HG03159 (cell line): ENCODE measurements around the gene CALML6.

ENCODE experiments used
- ATAC-seq: cut with Tn5 transposase; IDR thresholded peaks from one replicate; pipeline ENCODE4 v1.9.1; 2021; ENCODE audit warnings: mild to moderate bottlenecking, moderate library complexity; ENCODE audit not compliant: unreplicated experiment

The CALML6 gene

GRCh38 chr1:1910651-1911331, 4.3 kb upstream of the CALML6 start:
- no peak for ATAC-seq

GRCh38 chr1:1911350-1912041, 3.6 kb upstream of the CALML6 start:
- ATAC-seq: no peak

- ATAC-seq: no peak
Observed at GRCh38 chr1:1914101-1914970, 724 bp upstream of the CALML6 start.

- no peak for ATAC-seq
Observed at GRCh38 chr1:1915911-1916840, 1.1 kb downstream of the CALML6 start.

GRCh38 chr1:1916851-1917251, 1.8 kb downstream of the CALML6 start:
- ATAC-seq: no peak

GRCh38 chr1:1917304-1917976, 2.4 kb downstream of the CALML6 start:
- ATAC-seq: no peak

- no peak for ATAC-seq
Observed at GRCh38 chr1:1917995-1918900, 3.2 kb downstream of the CALML6 start.

- ATAC-seq: peak; percentile 27
Observed at GRCh38 chr1:1918901-1919303, 3.8 kb downstream of the CALML6 start, which contains the start of gene TMEM52. TSS of gene TMEM52 (minus strand) at chr1:1919279. CDS start at chr1:1919265, 14 bp downstream.

- peak; percentile 76 for ATAC-seq
Observed at GRCh38 chr1:1919304-1920056, 4.4 kb downstream of the CALML6 start.

GRCh38 chr1:1920057-1920607, 5.1 kb downstream of the CALML6 start:
- no peak for ATAC-seq

GRCh38 chr1:1920608-1921458, 5.8 kb downstream of the CALML6 start:
- ATAC-seq: no peak

- ATAC-seq: no peak
Observed at GRCh38 chr1:1921459-1921862, 6.4 kb downstream of the CALML6 start.

GRCh38 chr1:1921901-1922701, 7.0 kb downstream of the CALML6 start:
- ATAC-seq: no peak

GRCh38 chr1:1922702-1922955, 7.6 kb downstream of the CALML6 start:
- no peak for ATAC-seq

GRCh38 chr1:1922956-1923833, 8.1 kb downstream of the CALML6 start:
- ATAC-seq: no peak
